KOPT-K1 (cell line): ENCODE results near the gene PDE7B.

Experiments used
- H3K27ac ChIP-seq: fragments of 200-600 bp; sonication (generic); 2 replicates; pipeline ENCODE4 v1.5.1; 2016; ENCODE audit warnings: antibody characterized with exemption, mild to moderate bottlenecking, low read depth, low read length; ENCODE audit not compliant: poor library complexity, severe bottlenecking
- H3K36me3 ChIP-seq: fragments of 200-600 bp; sonication (generic); 2 replicates; pipeline ENCODE4 v1.5.1; 2017; ENCODE audit warnings: antibody characterized with exemption, mild to moderate bottlenecking, low read length, moderate library complexity; ENCODE audit not compliant: insufficient read depth
- H3K9me3 ChIP-seq: fragments of 200-600 bp; sonication (generic); 2 replicates; pipeline ENCODE4 v1.5.1; 2017; ENCODE audit warnings: antibody characterized with exemption, low read length, mild to moderate bottlenecking; ENCODE audit not compliant: insufficient read depth, poor library complexity, severe bottlenecking

The PDE7B gene

GRCh38 chr6:136226674-136227377 lies 375.3 kb downstream of the PDE7B start:
- H3K36me3 ChIP-seq = peaks cover 23% of the 10 kb centered on the region
- no peaks in the 10 kb centered on the region for H3K9me3 ChIP-seq
- H3K27ac ChIP-seq = no peak overlapping the region

GRCh38 chr6:136228814-136229213 lies 377.3 kb downstream of the PDE7B start:
- peaks cover 43% of the 10 kb centered on the region for H3K36me3 ChIP-seq
- H3K9me3 ChIP-seq = no peaks in the 10 kb centered on the region
- no peak overlapping the region for H3K27ac ChIP-seq

- H3K9me3 ChIP-seq = no peaks in the 10 kb centered on the region
- peaks cover 58% of the 10 kb centered on the region for H3K36me3 ChIP-seq
- no peak overlapping the region for H3K27ac ChIP-seq
Observed at GRCh38 chr6:136230219-136230853, 378.8 kb downstream of the PDE7B start.

GRCh38 chr6:136232701-136233100 lies 381.2 kb downstream of the PDE7B start:
- H3K36me3 ChIP-seq = peaks cover 82% of the 10 kb centered on the region
- H3K27ac ChIP-seq = no peak overlapping the region
- no peaks in the 10 kb centered on the region for H3K9me3 ChIP-seq

GRCh38 chr6:136235233-136235564 lies 383.7 kb downstream of the PDE7B start:
- no peak overlapping the region for H3K27ac ChIP-seq
- peaks cover 99% of the 10 kb centered on the region for H3K36me3 ChIP-seq
- no peaks in the 10 kb centered on the region for H3K9me3 ChIP-seq

GRCh38 chr6:136236466-136237293 lies 385.2 kb downstream of the PDE7B start:
- peaks cover 99% of the 10 kb centered on the region for H3K36me3 ChIP-seq
- no peaks in the 10 kb centered on the region for H3K9me3 ChIP-seq
- no peak overlapping the region for H3K27ac ChIP-seq

- Histone ChIP-seq H3K36me3 (peaks cover 94% of the 10 kb centered on the region), H3K9me3 (no peaks in the 10 kb centered on the region), H3K27ac (no peak overlapping the region)
Observed at GRCh38 chr6:136244061-136244616, 392.6 kb downstream of the PDE7B start.
